HepG2 (cell line): ENCODE measurements around the gene DPCD. TPM values are rescaled to one million over a fixed set of nuclear protein-coding genes. Genes with fewer than 3 reads are reported as not detected.

Source experiments
- ATAC-seq: fragments of 200-7000 bp; cut with Tn5 transposase; 3 replicates; pipeline ENCODE4 v1.9.1; 2020; ENCODE audit warnings: mild to moderate bottlenecking, moderate library complexity
- BruUV-seq: library from RNA; stranded (reverse); fragments of 400-500 nt; replicated peaks from 2 replicates; lab custom pipeline; 2021; lab: Mats Ljungman, UMichigan
- CTCF ChIA-PET: fragments of 300-600 bp; formaldehyde crosslinking; extraction: SDS; loops from one replicate; lab custom pipeline; 2021; ENCODE audit warnings: low total read pairs, inconsistent platforms, low intra/inter-chr PET ratio; lab: Yijun Ruan, JAX
- POLR2A ChIA-PET: fragments of 350-600 bp; sonication (Branson Sonifier 250); formaldehyde crosslinking; loops from one replicate; lab custom pipeline; 2020; ENCODE audit warnings: antibody characterized with exemption, inconsistent platforms; lab: Yijun Ruan, JAX
- DNase-seq: peaks from one replicate; pipeline ENCODE4 v3.0.0-alpha.2; 2015; ENCODE audit warnings: low spot score
- FAIRE-seq: peaks from 3 replicates; lab custom pipeline; 2011; peaks lifted over from hg19 to GRCh38; lab: Jason Lieb, UNC
- H2AFZ ChIP-seq: one replicate; pipeline ENCODE4 v1.6.1; 2011; ENCODE audit warnings: low read length, inconsistent platforms
- H3K27ac ChIP-seq: fragments of 300-600 bp; 3 replicates; pipeline ENCODE4 v1.8.0; 2011; ENCODE audit warnings: mixed run types, mild to moderate bottlenecking, mixed read lengths, low read length, inconsistent platforms; ENCODE audit not compliant: insufficient read depth; ENCODE audit errors: extremely low read length
- H3K27me3 ChIP-seq, 2 experiments: fragments of 200-600 bp in 1 of 2; 2 replicates in 1 of 2; 3 replicates in 1 of 2; pipeline versions ENCODE4 v1.6.0 to v1.8.0; 2011; ENCODE audit warnings: low read length in 2 of 2, mild to moderate bottlenecking in 2 of 2, moderate library complexity in 2 of 2, inconsistent platforms in 1 of 2; ENCODE audit not compliant: insufficient read depth in 2 of 2, control insufficient read depth in 1 of 2
- H3K36me3 ChIP-seq, 2 experiments: fragments of 200-600 bp in 1 of 2; replicated peaks in 1 of 2; 2 replicates in 1 of 2; 3 replicates in 1 of 2; pipeline versions ENCODE4 v1.5.1 to v1.8.0; 2011; ENCODE audit warnings: low read length in 2 of 2, inconsistent platforms in 1 of 2; ENCODE audit not compliant: insufficient read depth in 2 of 2, control insufficient read depth in 1 of 2
- H3K4me1 ChIP-seq: 2 replicates; pipeline ENCODE4 v1.5.1; 2012; ENCODE audit warnings: low read length, inconsistent platforms; ENCODE audit not compliant: insufficient read depth
- H3K4me2 ChIP-seq: 2 replicates; pipeline ENCODE4 v1.6.0; 2011; ENCODE audit warnings: low read depth, low read length, inconsistent platforms
- H3K4me3 ChIP-seq, 3 experiments: fragments of 200-600 bp in 1 of 3; sonication (generic), shearing (Covaris generic) in 1 of 3; replicated peaks in 1 of 3; 2 replicates each; pipeline ENCODE4 v1.5.1; 2011 to 2016; ENCODE audit warnings: low read length in 3 of 3, inconsistent platforms in 2 of 3, low read depth in 2 of 3, mild to moderate bottlenecking in 2 of 3, control low read depth in 1 of 3, mixed read lengths in 1 of 3; ENCODE audit not compliant: insufficient read depth in 1 of 3
- H3K79me2 ChIP-seq: one replicate; pipeline ENCODE4 v1.6.1; 2011; ENCODE audit warnings: low read length, inconsistent platforms; ENCODE audit not compliant: insufficient read depth
- H3K9ac ChIP-seq: 2 replicates; pipeline ENCODE4 v1.6.0; 2011; ENCODE audit warnings: mild to moderate bottlenecking, low read depth, low read length, inconsistent platforms; ENCODE audit not compliant: insufficient read depth
- H3K9me3 ChIP-seq: 2 replicates; pipeline ENCODE4 v1.5.1; 2012; ENCODE audit warnings: mild to moderate bottlenecking, low read length
- H4K20me1 ChIP-seq: 2 replicates; pipeline ENCODE4 v1.6.0; 2011; ENCODE audit warnings: inconsistent platforms, mild to moderate bottlenecking, low read length, moderate library complexity; ENCODE audit not compliant: insufficient read depth
- ARID4A ChIP-seq: sonication (generic); formaldehyde crosslinking; IDR thresholded peaks from 2 replicates; pipeline ENCODE4 v1.5.0; 2020; ENCODE audit warnings: mild to moderate bottlenecking, missing genetic modification reagents, borderline replicate concordance
- FLYWCH1 ChIP-seq: sonication (generic); formaldehyde crosslinking; IDR thresholded peaks from 2 replicates; pipeline ENCODE4 v1.8.1; 2023; ENCODE audit warnings: mild to moderate bottlenecking, missing genetic modification reagents
- HOMEZ ChIP-seq: IDR thresholded peaks from 2 replicates; pipeline ENCODE4 v1.6.1; 2016; ENCODE audit warnings: low read depth
- JUND ChIP-seq: sonication (generic); formaldehyde crosslinking; IDR thresholded peaks from 2 replicates; pipeline ENCODE4 v1.8.0; 2022; ENCODE audit warnings: mild to moderate bottlenecking, missing genetic modification reagents
- ZBTB7A ChIP-seq: sonication (generic); formaldehyde crosslinking; IDR thresholded peaks from 2 replicates; pipeline ENCODE4 v1.8.0; 2022; ENCODE audit warnings: mild to moderate bottlenecking, missing genetic modification reagents
- ZFP82 ChIP-seq: sonication (generic); formaldehyde crosslinking; IDR thresholded peaks from 2 replicates; pipeline ENCODE4 v1.5.1; 2020; ENCODE audit warnings: mild to moderate bottlenecking, missing genetic modification reagents, borderline replicate concordance
- ZNF468 ChIP-seq: sonication (generic); formaldehyde crosslinking; IDR thresholded peaks from 2 replicates; pipeline ENCODE4 v1.8.0; 2022; ENCODE audit warnings: mild to moderate bottlenecking, moderate library complexity, missing genetic modification reagents
- ZNF570 ChIP-seq: sonication (generic); formaldehyde crosslinking; IDR thresholded peaks from 2 replicates; pipeline ENCODE4 v1.4.0; 2020; ENCODE audit warnings: mild to moderate bottlenecking, missing genetic modification reagents, borderline replicate concordance
- ZNF607 ChIP-seq: sonication (generic); formaldehyde crosslinking; IDR thresholded peaks from 2 replicates; pipeline ENCODE4 v1.5.1; 2020; ENCODE audit warnings: missing genetic modification reagents, mild to moderate bottlenecking, borderline replicate concordance
- ZNF616 ChIP-seq: sonication (generic); formaldehyde crosslinking; IDR thresholded peaks from 2 replicates; pipeline ENCODE4 v1.5.0; 2020; ENCODE audit warnings: low read depth, mild to moderate bottlenecking, missing genetic modification reagents
- ZNF709 ChIP-seq: sonication (generic); formaldehyde crosslinking; IDR thresholded peaks from 2 replicates; pipeline ENCODE4 v1.5.0; 2020; ENCODE audit warnings: mild to moderate bottlenecking, missing genetic modification reagents
- WGBS: methylation state at CpG from one replicate; pipeline ENCODE4 v1.1.6; 2017; ENCODE audit warnings: low lambda C conversion rate; 5-methylcytosine and 5-hydroxymethylcytosine counted together
- in situ Hi-C: cut with HindIII; loops from 2 replicates; pipeline ENCODE4 v1.10.0; 2017; ENCODE audit warnings: low pct_unique_long_range_greater_than_20kb; ENCODE audit not compliant: extremely low pct_ligation_motif_present
- intact Hi-C: fragments of 100-400 bp; cut with micrococcal nuclease; formaldehyde crosslinking; loops from one replicate; pipeline ENCODE4 v1.10.0; 2022; ENCODE audit not compliant: unreplicated experiment
- polyA plus RNA-seq, 8 experiments: library from polyadenylated mRNA; depleted of rRNA in 3 of 8; stranded (reverse) in 7 of 8; unstranded in 1 of 8; fragments of >200 nt; fragmentation: Illumina TruSeq in 4 of 8; extraction: Trizol in 4 of 8; gene quantifications; 2 replicates each; pipeline versions ENCODE4 v1.2.1 to v1.2.3, GENCODE V29; 2011 to 2016; ENCODE audit warnings: low read depth in 4 of 8, missing spikeins in 1 of 8, mixed read lengths in 1 of 8; ENCODE audit not compliant: insufficient read depth in 1 of 8
- total RNA-seq, 5 experiments: library from RNA; depleted of rRNA; stranded (reverse); fragments of >200 nt; fragmentation: Illumina TruSeq; extraction: Trizol; gene quantifications; 2 replicates each; pipeline ENCODE4 v1.2.3, GENCODE V29; 2016; ENCODE audit warnings: low read depth in 1 of 5
- TF ChIP-seq, protein P1 (sequence below): conservative IDR thresholded peaks from 2 replicates; pipeline ENCODE4 v1.6.1; 2018; ENCODE audit warnings: missing genetic modification reagents

The DPCD gene
- total and polyA plus RNA-seq, 2 of the 13 experiments (the other 11 are each of a cell fraction or from before 2014, with no cell fraction given), result 25.2 to 27.0 TPM

GRCh38 chr10:101630633-101630920 is 42.5 kb downstream of the DPCD start:
- no peak; the same call in 2 of the 3 replicates for ATAC-seq

DNA sequence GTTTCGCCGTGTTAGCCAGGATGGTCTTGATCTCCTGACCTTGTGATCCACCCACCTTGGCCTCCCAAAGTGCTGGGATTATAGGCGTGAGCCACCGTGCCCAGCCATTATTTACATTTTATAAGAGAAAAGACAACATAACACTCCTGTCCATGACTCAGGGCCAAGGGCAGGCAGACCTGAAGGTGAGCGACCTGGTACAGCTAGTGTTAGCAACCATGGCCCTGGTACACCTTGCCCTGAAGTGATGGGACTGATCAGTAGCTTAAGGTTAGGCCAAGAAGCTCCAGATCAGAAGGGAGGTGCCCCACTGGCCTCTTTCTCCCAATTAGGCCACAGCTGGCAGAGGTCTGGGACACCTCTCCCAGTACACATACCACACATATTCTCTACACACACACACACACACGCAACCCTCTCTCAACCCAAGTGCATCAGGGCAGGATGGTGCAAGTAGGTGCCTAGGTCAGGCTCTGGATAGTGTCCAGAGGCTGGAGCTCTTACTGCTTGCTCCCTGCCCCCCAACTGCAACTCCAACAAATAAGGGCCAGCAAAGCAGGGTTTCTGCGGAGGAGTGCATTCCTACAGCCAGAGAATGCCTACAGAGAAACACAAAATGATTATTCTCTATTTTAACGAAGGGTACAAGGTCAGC is 43.8 kb downstream of the DPCD start:
- peaks cover 16% of the 10 kb centered on the region for H3K4me1 ChIP-seq
- no peak overlapping the region for H3K4me3 ChIP-seq
- ChIA-PET CTCF (no interaction called here), POLR2A (no interaction called here)
- H2AFZ ChIP-seq, result no peak overlapping the region
- peak; percentile 39; the same call in 2 of the 3 replicates for ATAC-seq
- WGBS, result 85% methylated on average over 8 of the region's 8 CpGs
- H3K27ac ChIP-seq, result no peak overlapping the region
- no peak overlapping the region for H3K4me2 ChIP-seq
- no peaks in the 10 kb centered on the region for H3K9me3 ChIP-seq
- peaks cover 4 to 12% of the 10 kb centered on the region in 2 experiments; a peak in 2 of 5 replicates for H3K36me3 ChIP-seq
- FAIRE-seq, result no peak
- no TSS peak for BruUV-seq
- no peaks in the 10 kb centered on the region for H4K20me1 ChIP-seq
- H3K27me3 ChIP-seq, result no peaks in the 10 kb centered on the region
- no peak overlapping the region for H3K9ac ChIP-seq
- intact Hi-C loops, result no loop called here
- H3K79me2 ChIP-seq, result no peaks in the 10 kb centered on the region
- in situ Hi-C loops, result no loop called here
- DNase-seq, result no peak
- TF ChIP-seq, protein P1, sequence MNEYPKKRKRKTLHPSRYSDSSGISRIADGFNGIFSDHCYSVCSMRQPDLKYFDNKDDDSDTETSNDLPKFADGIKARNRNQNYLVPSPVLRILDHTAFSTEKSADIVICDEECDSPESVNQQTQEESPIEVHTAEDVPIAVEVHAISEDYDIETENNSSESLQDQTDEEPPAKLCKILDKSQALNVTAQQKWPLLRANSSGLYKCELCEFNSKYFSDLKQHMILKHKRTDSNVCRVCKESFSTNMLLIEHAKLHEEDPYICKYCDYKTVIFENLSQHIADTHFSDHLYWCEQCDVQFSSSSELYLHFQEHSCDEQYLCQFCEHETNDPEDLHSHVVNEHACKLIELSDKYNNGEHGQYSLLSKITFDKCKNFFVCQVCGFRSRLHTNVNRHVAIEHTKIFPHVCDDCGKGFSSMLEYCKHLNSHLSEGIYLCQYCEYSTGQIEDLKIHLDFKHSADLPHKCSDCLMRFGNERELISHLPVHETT (CRISPR knock-in tag), result no peak
- TF ChIP-seq ZNF607 (CRISPR knock-in tag), result no peak
- TF ChIP-seq ZBTB7A (CRISPR knock-in tag), result no peak
- no peak for TF ChIP-seq ZNF468 (CRISPR knock-in tag)
- TF ChIP-seq ARID4A (CRISPR knock-in tag), result no peak
- TF ChIP-seq ZNF616, result no peak
- no peak for TF ChIP-seq FLYWCH1 (CRISPR knock-in tag)
- TF ChIP-seq JUND (CRISPR knock-in tag), result no peak
- TF ChIP-seq HOMEZ (CRISPR knock-in tag), result no peak
- TF ChIP-seq ZFP82, result no peak

More at GRCh38 chr10:101630633-101630920, 42.5 kb downstream of the DPCD start:
- no peak overlapping the region for H3K27ac ChIP-seq
- in situ Hi-C loops, result no loop called here
- no peaks in the 10 kb centered on the region for H3K9me3 ChIP-seq
- TF ChIP-seq ZNF570 (CRISPR knock-in tag), result no peak
- peak; percentile 2; the same call in 1 of the 2 replicates for TF ChIP-seq ZNF709
- H3K4me3 ChIP-seq, result no peak overlapping the region
- ChIA-PET CTCF (no interaction called here), POLR2A (no interaction called here)
- WGBS, result 100% methylated on average over 1 of the region's 1 CpG
- BruUV-seq, result no TSS peak
- intact Hi-C loops, result no loop called here
- peaks cover 16% of the 10 kb centered on the region for H3K4me1 ChIP-seq
- no peaks in the 10 kb centered on the region for H3K27me3 ChIP-seq
- no peak for DNase-seq
- H3K79me2 ChIP-seq, result no peaks in the 10 kb centered on the region
- no peaks in the 10 kb centered on the region for H4K20me1 ChIP-seq
- no peak for FAIRE-seq
- peaks cover 4 to 12% of the 10 kb centered on the region in 2 experiments; a peak in 2 of 5 replicates for H3K36me3 ChIP-seq
- H2AFZ ChIP-seq, result no peak overlapping the region
- no peak overlapping the region for H3K4me2 ChIP-seq
- H3K9ac ChIP-seq, result no peak overlapping the region
